Measurements from ENCODE around the gene SHB.

The SHB gene

GRCh38 chr9:38088006-38088925 is 19.2 kb upstream of the SHB start:
- Histone ChIP-seq H3K36me3 (ENCODE audit: control insufficient read depth in 4 of 4, insufficient read depth in 4 of 4, low read length in 3 of 4) (no peaks in the 10 kb centered on the region), H3K4me3 (ENCODE audit: control insufficient read depth in 1 of 7, extremely low read depth in 1 of 7, insufficient read depth in 4 of 7, low read depth in 2 of 7, low read length in 6 of 7) (no peak overlapping the region), H3K4me1 (ENCODE audit: control extremely low read depth in 1 of 4, control insufficient read depth in 4 of 4, insufficient read depth in 4 of 4, low read length in 3 of 4) (peaks cover 0 to 12% (median 2%) of the 10 kb centered on the region in 4 experiments), H3K27me3 (replicated peaks in 2 of 5; ENCODE audit: control insufficient read depth in 4 of 5, insufficient read depth in 5 of 5, low read length in 4 of 5) (no peaks in the 10 kb centered on the region), H3K27ac (ENCODE audit: insufficient read depth in 1 of 2, low read depth in 1 of 2, low read length in 2 of 2, poor library complexity in 1 of 2, severe bottlenecking in 2 of 2) (no peak overlapping the region), H3K9me3 (ENCODE audit: control extremely low read depth in 1 of 5, control insufficient read depth in 4 of 5, insufficient read depth in 2 of 5, low read depth in 1 of 5, low read length in 4 of 5) (no peaks in the 10 kb centered on the region)
- POLR2A ChIA-PET: no interaction called here
- CTCF ChIA-PET: interaction anchor here (0.7 to 7.1 kb wide), 38 partner anchors 9 to 462 kb away, joined by 3 to 47 read pairs (median 4); no protein-coding TSS in a partner anchor
- WGBS (ENCODE audit: insufficient coverage): 28% methylated on average over 7 of the region's 7 CpGs
- DNase-seq: peak; percentile 22 to 51 (median 37)

GRCh38 chr9:38086496-38086895 is 17.5 kb upstream of the SHB start:
- no peak overlapping the region for H3K27ac ChIP-seq (ENCODE audit: insufficient read depth in 1 of 2, low read depth in 1 of 2, low read length in 2 of 2, poor library complexity in 1 of 2, severe bottlenecking in 2 of 2)
- H3K27me3 ChIP-seq (replicated peaks in 2 of 5; ENCODE audit: control insufficient read depth in 4 of 5, insufficient read depth in 5 of 5, low read length in 4 of 5): no peaks in the 10 kb centered on the region
- DNase-seq: no peak
- H3K9me3 ChIP-seq (ENCODE audit: control extremely low read depth in 1 of 5, control insufficient read depth in 4 of 5, insufficient read depth in 2 of 5, low read depth in 1 of 5, low read length in 4 of 5): no peaks in the 10 kb centered on the region
- H3K36me3 ChIP-seq (ENCODE audit: control insufficient read depth in 4 of 4, insufficient read depth in 4 of 4, low read length in 3 of 4): no peaks in the 10 kb centered on the region
- H3K4me1 ChIP-seq (ENCODE audit: control extremely low read depth in 1 of 4, control insufficient read depth in 4 of 4, insufficient read depth in 4 of 4, low read length in 3 of 4): peaks cover 0 to 17% (median 2%) of the 10 kb centered on the region in 4 experiments
- ChIA-PET POLR2A (no interaction called here), CTCF (interaction anchor here (0.7 to 7.1 kb wide), 19 partner anchors 11 to 615 kb away, joined by 3 to 47 read pairs (median 3); no protein-coding TSS in a partner anchor)
- H3K4me3 ChIP-seq (ENCODE audit: control insufficient read depth in 1 of 7, extremely low read depth in 1 of 7, insufficient read depth in 4 of 7, low read depth in 2 of 7, low read length in 6 of 7): no peak overlapping the region

GRCh38 chr9:38085308-38085707 is 16.3 kb upstream of the SHB start:
- H3K27me3 ChIP-seq (replicated peaks in 2 of 5; ENCODE audit: control insufficient read depth in 4 of 5, insufficient read depth in 5 of 5, low read length in 4 of 5): no peaks in the 10 kb centered on the region
- CTCF ChIA-PET: interaction anchor here (1.0 to 7.1 kb wide), 4 partner anchors 14 to 278 kb away, joined by 3 to 47 read pairs (median 6); no protein-coding TSS in a partner anchor
- no peaks in the 10 kb centered on the region for H3K9me3 ChIP-seq (ENCODE audit: control extremely low read depth in 1 of 5, control insufficient read depth in 4 of 5, insufficient read depth in 2 of 5, low read depth in 1 of 5, low read length in 4 of 5)
- no peak overlapping the region for H3K27ac ChIP-seq (ENCODE audit: insufficient read depth in 1 of 2, low read depth in 1 of 2, low read length in 2 of 2, poor library complexity in 1 of 2, severe bottlenecking in 2 of 2)
- no peak for DNase-seq
- peaks cover 0 to 17% (median 2%) of the 10 kb centered on the region in 4 experiments for H3K4me1 ChIP-seq (ENCODE audit: control extremely low read depth in 1 of 4, control insufficient read depth in 4 of 4, insufficient read depth in 4 of 4, low read length in 3 of 4)
- POLR2A ChIA-PET: no interaction called here
- no peaks in the 10 kb centered on the region for H3K36me3 ChIP-seq (ENCODE audit: control insufficient read depth in 4 of 4, insufficient read depth in 4 of 4, low read length in 3 of 4)
- WGBS (ENCODE audit: insufficient coverage): 75% methylated on average over 4 of the region's 5 CpGs
- H3K4me3 ChIP-seq (ENCODE audit: control insufficient read depth in 1 of 7, extremely low read depth in 1 of 7, insufficient read depth in 4 of 7, low read depth in 2 of 7, low read length in 6 of 7): no peak overlapping the region

- POLR2A ChIA-PET: no interaction called here
- no peak overlapping the region for H3K4me3 ChIP-seq (ENCODE audit: control insufficient read depth in 1 of 7, extremely low read depth in 1 of 7, insufficient read depth in 4 of 7, low read depth in 2 of 7, low read length in 6 of 7)
- no peak overlapping the region for H3K27ac ChIP-seq (ENCODE audit: insufficient read depth in 1 of 2, low read depth in 1 of 2, low read length in 2 of 2, poor library complexity in 1 of 2, severe bottlenecking in 2 of 2)
- H3K36me3 ChIP-seq (ENCODE audit: control insufficient read depth in 4 of 4, insufficient read depth in 4 of 4, low read length in 3 of 4): no peaks in the 10 kb centered on the region
- peak; percentile 29 to 74 (median 71) for DNase-seq
- H3K4me1 ChIP-seq (ENCODE audit: control extremely low read depth in 1 of 4, control insufficient read depth in 4 of 4, insufficient read depth in 4 of 4, low read length in 3 of 4): peaks cover 0 to 17% (median 2%) of the 10 kb centered on the region in 4 experiments
- 6% methylated on average over 3 of the region's 5 CpGs for WGBS (ENCODE audit: insufficient coverage)
- no peaks in the 10 kb centered on the region for H3K9me3 ChIP-seq (ENCODE audit: control extremely low read depth in 1 of 5, control insufficient read depth in 4 of 5, insufficient read depth in 2 of 5, low read depth in 1 of 5, low read length in 4 of 5)
- no peaks in the 10 kb centered on the region for H3K27me3 ChIP-seq (replicated peaks in 2 of 5; ENCODE audit: control insufficient read depth in 4 of 5, insufficient read depth in 5 of 5, low read length in 4 of 5)
- CTCF ChIA-PET: interaction anchor here (0.8 to 1.8 kb wide), 5 partner anchors 14 to 279 kb away, joined by 3 to 8 read pairs (median 3); no protein-coding TSS in a partner anchor
These were observed 15.5 kb upstream of the SHB start for GRCh38 chr9:38084556-38084880.

- no peaks in the 10 kb centered on the region for H3K36me3 ChIP-seq (ENCODE audit: control insufficient read depth in 4 of 4, insufficient read depth in 4 of 4, low read length in 3 of 4)
- H3K4me3 ChIP-seq (ENCODE audit: control insufficient read depth in 1 of 7, extremely low read depth in 1 of 7, insufficient read depth in 4 of 7, low read depth in 2 of 7, low read length in 6 of 7): no peak overlapping the region
- ChIA-PET CTCF (interaction anchor here (0.8 to 1.8 kb wide), 5 partner anchors 14 to 279 kb away, joined by 3 to 8 read pairs (median 3); no protein-coding TSS in a partner anchor), POLR2A (no interaction called here)
- no peak overlapping the region for H3K27ac ChIP-seq (ENCODE audit: insufficient read depth in 1 of 2, low read depth in 1 of 2, low read length in 2 of 2, poor library complexity in 1 of 2, severe bottlenecking in 2 of 2)
- H3K9me3 ChIP-seq (ENCODE audit: control extremely low read depth in 1 of 5, control insufficient read depth in 4 of 5, insufficient read depth in 2 of 5, low read depth in 1 of 5, low read length in 4 of 5): no peaks in the 10 kb centered on the region
- H3K4me1 ChIP-seq (ENCODE audit: control extremely low read depth in 1 of 4, control insufficient read depth in 4 of 4, insufficient read depth in 4 of 4, low read length in 3 of 4): peaks cover 0 to 17% (median 2%) of the 10 kb centered on the region in 4 experiments
- H3K27me3 ChIP-seq (replicated peaks in 2 of 5; ENCODE audit: control insufficient read depth in 4 of 5, insufficient read depth in 5 of 5, low read length in 4 of 5): no peaks in the 10 kb centered on the region
- no peak for DNase-seq
- 90% methylated on average over 5 of the region's 10 CpGs for WGBS (ENCODE audit: insufficient coverage)
These were observed 15.0 kb upstream of the SHB start for GRCh38 chr9:38083858-38084555.

- DNase-seq: no peak
- peaks cover 0 to 17% (median 2%) of the 10 kb centered on the region in 4 experiments for H3K4me1 ChIP-seq (ENCODE audit: control extremely low read depth in 1 of 4, control insufficient read depth in 4 of 4, insufficient read depth in 4 of 4, low read length in 3 of 4)
- 100% methylated on average over 2 of the region's 5 CpGs for WGBS (ENCODE audit: insufficient coverage)
- H3K9me3 ChIP-seq (ENCODE audit: control extremely low read depth in 1 of 5, control insufficient read depth in 4 of 5, insufficient read depth in 2 of 5, low read depth in 1 of 5, low read length in 4 of 5): no peaks in the 10 kb centered on the region
- CTCF ChIA-PET: interaction anchor here (0.7 kb wide), 2 partner anchors 78 to 157 kb away, joined by 3 read pairs; no protein-coding TSS in a partner anchor
- H3K4me3 ChIP-seq (ENCODE audit: control insufficient read depth in 1 of 7, extremely low read depth in 1 of 7, insufficient read depth in 4 of 7, low read depth in 2 of 7, low read length in 6 of 7): no peak overlapping the region
- no peaks in the 10 kb centered on the region for H3K36me3 ChIP-seq (ENCODE audit: control insufficient read depth in 4 of 4, insufficient read depth in 4 of 4, low read length in 3 of 4)
- POLR2A ChIA-PET: no interaction called here
- no peaks in the 10 kb centered on the region for H3K27me3 ChIP-seq (replicated peaks in 2 of 5; ENCODE audit: control insufficient read depth in 4 of 5, insufficient read depth in 5 of 5, low read length in 4 of 5)
- no peak overlapping the region for H3K27ac ChIP-seq (ENCODE audit: insufficient read depth in 1 of 2, low read depth in 1 of 2, low read length in 2 of 2, poor library complexity in 1 of 2, severe bottlenecking in 2 of 2)
These were observed 13.6 kb upstream of the SHB start for GRCh38 chr9:38082446-38083287.
